CD4-positive, alpha-beta T cell treated with Interferon alpha-2 for 1 hour (primary cell): ENCODE measurements around the gene PGA4.
"Not testable (repeated sequence)": the region's sequence is repeated elsewhere in the genome, so short reads cannot be mapped to it uniquely, and the experiment has no call there.

Experiments
- DNase-seq, 2 donors: peaks; one replicate each; pipeline ENCODE4 v3.0.0-alpha.2; 2020 to 2022

PGA4 gene

DNA sequence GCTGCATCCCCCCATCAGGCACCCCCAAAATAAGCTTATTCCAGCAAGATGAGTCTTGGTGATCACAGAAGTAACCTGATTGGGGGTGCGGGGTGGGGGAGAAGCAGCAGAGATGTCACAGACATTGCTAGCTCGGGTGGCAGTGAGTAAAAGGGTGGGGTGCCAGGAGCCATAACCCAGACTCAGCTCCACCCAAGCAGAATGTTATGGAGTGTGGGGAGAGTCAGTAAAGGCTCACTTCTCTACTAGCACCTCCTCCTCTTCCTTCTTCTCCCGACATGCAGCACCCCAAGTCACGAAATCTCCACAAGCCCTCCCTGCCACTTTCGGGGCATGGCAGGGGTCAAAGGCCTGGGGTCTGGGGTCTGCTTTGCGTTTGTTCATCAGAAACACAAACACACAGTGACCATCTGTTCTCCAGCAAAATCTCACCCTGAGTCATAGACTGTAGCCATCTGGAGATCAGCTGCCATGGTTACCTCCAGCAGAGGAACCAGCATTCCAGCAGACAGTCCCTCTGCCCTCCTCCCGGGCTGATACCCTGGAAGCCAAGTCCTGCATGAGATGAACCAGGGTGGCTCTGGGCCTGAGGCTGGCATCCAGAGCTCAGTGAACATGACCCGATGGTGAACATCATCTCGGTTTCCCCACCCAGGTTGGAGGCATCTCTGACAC, 14.4 kb upstream of the PGA4 start:
- DNase-seq: not testable (repeated sequence)

DNA sequence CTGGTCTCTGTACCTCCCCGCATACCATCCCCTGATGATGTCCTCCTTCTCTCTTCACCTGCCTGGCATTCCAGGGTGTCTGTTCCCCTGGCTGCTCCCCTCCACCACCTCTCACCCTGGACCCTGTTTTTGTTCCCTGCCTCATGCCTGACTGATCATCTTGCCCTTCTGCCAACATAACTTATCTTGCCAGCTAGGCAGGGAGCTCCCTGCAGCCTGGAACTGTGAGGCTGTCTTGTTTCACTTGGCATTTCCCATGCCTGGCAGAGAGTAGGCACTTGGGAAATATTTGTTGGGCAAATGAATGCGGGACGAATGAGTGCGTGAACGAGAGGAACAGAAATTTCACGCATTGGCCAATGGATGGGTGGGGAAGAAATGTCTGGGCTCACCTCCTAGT, 11.5 kb upstream of the PGA4 start:
- DNase-seq: not testable (repeated sequence)

- not testable (repeated sequence) for DNase-seq
These were observed 10.7 kb upstream of the PGA4 start for GRCh38 chr11:61211327-61211952.

GRCh38 chr11:61212202-61212601, 9.9 kb upstream of the PGA4 start:
- not testable (repeated sequence) for DNase-seq

DNA sequence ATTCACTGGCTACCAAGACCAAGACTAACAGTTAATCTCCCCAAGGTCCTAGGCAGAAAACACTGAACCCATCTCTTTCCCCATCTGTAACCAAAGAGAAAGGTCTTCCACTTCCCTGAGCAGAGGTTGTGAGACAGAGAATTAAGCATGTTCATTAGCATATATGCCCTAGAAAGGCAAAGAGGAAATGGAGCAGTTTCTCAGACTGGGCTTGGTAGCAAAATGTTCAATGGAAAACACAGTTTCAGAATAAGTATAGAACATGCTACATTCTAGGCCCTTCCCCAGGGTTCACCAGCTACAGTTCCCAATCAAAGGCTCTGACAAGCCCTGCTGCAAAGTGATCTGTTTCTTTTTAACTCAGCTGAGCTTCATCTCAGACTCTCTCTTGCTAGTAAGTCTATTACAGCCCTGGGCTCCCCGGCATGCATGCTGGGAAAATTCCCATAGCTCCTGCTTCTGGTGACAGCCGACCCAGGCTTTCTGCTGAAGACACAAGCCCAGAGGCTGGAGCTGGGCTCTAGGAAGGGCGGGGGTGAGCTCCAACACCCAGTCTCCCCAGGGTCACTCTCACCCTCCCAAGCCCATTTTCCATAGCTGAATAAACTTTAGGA, 8.3 kb upstream of the PGA4 start:
- DNase-seq: not testable (repeated sequence)

DNA sequence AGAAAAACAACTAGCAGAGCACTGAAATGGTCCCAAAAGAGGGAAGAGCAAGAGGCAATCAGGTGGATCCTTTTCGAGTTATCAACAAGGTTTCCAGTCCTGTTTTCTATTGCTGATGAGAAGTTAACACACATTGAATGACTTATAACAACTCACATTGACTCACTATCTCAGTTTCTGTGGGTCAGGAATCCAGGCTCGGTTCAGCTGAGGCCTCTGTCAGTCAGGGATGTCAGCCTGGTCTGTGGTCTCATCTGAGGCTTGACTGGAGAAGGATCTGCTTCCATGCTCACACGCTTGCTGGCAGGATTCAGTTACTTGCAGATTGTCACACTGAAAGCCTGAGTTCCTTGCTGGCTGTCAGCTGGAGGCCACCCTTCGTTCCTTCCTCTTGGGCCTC, 3.8 kb upstream of the PGA4 start:
- not testable (repeated sequence) for DNase-seq

GRCh38 chr11:61219016-61219415, 3.1 kb upstream of the PGA4 start:
- DNase-seq: not testable (repeated sequence)

DNA sequence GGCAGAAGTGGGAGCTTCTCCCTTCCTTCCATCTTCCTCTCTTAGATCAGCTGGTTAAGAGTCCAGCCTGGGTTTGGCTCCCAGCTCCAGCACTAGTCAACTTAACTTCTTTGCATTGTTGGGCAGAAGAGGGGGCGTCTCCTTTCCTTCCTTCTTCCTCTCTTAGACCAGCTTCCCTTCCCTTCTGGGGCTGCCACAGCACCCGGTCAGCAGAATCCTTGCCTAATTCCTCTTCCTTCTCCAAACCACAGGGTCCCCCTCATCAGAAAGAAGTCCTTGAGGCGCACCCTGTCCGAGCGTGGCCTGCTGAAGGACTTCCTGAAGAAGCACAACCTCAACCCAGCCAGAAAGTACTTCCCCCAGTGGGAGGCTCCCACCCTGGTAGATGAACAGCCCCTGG, 545 bp downstream of the PGA4 start:
- not testable (repeated sequence) for DNase-seq

GRCh38 chr11:61226457-61227137, 4.5 kb downstream of the PGA4 start:
- not testable (repeated sequence) for DNase-seq

DNA sequence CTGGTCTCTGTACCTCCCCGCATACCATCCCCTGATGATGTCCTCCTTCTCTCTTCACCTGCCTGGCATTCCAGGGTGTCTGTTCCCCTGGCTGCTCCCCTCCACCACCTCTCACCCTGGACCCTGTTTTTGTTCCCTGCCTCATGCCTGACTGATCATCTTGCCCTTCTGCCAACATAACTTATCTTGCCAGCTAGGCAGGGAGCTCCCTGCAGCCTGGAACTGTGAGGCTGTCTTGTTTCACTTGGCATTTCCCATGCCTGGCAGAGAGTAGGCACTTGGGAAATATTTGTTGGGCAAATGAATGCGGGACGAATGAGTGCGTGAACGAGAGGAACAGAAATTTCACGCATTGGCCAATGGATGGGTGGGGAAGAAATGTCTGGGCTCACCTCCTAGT, 7.3 kb downstream of the PGA4 start:
- DNase-seq: not testable (repeated sequence)

DNA sequence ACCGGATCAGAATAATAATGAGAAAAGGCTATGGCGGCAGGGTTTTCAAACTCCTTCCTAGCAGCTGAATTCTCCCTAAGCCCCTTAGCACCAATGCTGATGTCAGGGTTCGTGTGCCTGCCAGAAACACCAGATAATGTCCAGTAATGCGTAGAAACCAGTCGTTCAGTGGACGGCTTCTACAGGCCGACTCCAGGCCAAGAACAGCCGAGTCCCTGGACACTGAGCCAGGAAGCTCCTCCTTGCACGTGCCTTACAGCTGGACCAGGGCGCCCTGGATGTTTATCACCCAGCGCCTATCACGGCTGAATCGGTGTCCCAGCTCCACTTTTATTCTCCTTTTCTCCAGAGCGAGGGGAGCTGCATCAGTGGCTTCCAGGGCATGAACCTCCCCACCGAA, 8.9 kb downstream of the PGA4 start:
- not testable (repeated sequence) for DNase-seq

DNA sequence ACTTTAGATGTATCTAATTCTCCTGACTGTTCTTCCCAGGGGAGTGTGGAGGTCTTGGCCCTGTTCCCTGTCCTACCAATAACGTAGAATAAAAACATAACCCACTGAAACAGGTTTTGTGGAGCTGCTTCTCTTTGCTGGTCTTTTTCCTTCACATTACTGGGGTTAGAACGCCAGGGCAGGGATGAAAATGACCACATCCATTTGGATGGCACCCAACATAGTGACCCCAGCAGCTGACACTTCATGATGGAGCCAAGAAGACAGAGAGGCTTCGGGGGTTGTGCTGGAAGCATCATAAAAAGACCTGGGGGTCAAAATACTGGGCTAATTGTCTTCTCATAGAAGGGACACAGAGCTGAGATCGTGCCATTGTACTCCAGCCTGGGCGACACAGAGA, 9.4 kb downstream of the PGA4 start:
- DNase-seq: not testable (repeated sequence)

- DNase-seq: not testable (repeated sequence)
These were observed 10.5 kb downstream of the PGA4 start for GRCh38 chr11:61232548-61233145.

DNA sequence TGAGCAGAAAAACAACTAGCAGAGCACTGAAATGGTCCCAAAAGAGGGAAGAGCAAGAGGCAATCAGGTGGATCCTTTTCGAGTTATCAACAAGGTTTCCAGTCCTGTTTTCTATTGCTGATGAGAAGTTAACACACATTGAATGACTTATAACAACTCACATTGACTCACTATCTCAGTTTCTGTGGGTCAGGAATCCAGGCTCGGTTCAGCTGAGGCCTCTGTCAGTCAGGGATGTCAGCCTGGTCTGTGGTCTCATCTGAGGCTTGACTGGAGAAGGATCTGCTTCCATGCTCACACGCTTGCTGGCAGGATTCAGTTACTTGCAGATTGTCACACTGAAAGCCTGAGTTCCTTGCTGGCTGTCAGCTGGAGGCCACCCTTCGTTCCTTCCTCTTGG, 15.0 kb downstream of the PGA4 start:
- DNase-seq: not testable (repeated sequence)

DNA sequence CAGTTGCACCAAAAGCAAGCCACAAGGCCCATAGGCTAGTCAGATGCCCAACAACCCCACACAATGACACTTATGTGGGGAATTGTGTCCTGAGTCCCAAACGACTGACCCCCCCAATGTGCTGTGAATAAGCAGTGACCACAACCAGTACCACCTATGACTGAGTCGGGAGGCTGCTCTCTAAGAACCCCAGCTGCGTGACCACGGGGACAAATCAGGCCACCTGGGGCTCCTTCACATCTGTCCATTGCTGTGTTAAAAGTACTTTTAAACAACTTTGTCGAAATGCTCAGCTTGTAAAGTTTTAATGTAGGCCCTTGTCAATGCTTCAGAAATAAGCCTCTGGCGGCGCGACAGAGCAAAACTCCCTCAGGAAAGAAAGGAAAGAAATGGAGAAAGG, 18.1 kb downstream of the PGA4 start:
- DNase-seq: not testable (repeated sequence)

DNA sequence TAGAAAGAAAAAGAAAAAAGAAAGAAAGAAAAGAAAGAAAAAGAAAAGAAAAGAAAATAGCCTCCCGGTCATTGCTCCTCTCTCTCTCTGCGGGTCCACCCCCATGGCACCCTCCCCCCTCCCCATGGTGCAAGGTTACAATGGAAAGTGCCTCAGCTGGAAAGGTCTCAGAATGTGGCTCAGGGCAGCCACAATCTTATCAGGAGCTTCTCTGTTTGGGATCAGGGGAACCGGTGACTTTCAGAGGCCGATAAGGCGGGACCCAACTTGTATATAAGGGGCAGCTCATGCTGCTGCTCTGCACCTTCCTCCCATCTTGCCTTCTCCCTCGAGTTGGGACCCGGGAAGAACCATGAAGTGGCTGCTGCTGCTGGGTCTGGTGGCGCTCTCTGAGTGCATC, 18.7 kb downstream of the PGA4 start, which contains the start of gene PGA5:
PGA5 (plus strand) TSS at position 301 of the 400 bp plus-strand sequence; CDS start at position 353, 52 bp downstream.
- not testable (repeated sequence) for DNase-seq

- not testable (repeated sequence) for DNase-seq
These were observed 19.4 kb downstream of the PGA4 start for GRCh38 chr11:61241526-61241925.

GRCh38 chr11:61245284-61245964, 23.3 kb downstream of the PGA4 start:
- DNase-seq: not testable (repeated sequence)

GRCh38 chr11:61248071-61248470, 25.9 kb downstream of the PGA4 start:
- not testable (repeated sequence) for DNase-seq

- not testable (repeated sequence) for DNase-seq
These were observed 27.1 kb downstream of the PGA4 start for GRCh38 chr11:61249201-61249600.

DNA sequence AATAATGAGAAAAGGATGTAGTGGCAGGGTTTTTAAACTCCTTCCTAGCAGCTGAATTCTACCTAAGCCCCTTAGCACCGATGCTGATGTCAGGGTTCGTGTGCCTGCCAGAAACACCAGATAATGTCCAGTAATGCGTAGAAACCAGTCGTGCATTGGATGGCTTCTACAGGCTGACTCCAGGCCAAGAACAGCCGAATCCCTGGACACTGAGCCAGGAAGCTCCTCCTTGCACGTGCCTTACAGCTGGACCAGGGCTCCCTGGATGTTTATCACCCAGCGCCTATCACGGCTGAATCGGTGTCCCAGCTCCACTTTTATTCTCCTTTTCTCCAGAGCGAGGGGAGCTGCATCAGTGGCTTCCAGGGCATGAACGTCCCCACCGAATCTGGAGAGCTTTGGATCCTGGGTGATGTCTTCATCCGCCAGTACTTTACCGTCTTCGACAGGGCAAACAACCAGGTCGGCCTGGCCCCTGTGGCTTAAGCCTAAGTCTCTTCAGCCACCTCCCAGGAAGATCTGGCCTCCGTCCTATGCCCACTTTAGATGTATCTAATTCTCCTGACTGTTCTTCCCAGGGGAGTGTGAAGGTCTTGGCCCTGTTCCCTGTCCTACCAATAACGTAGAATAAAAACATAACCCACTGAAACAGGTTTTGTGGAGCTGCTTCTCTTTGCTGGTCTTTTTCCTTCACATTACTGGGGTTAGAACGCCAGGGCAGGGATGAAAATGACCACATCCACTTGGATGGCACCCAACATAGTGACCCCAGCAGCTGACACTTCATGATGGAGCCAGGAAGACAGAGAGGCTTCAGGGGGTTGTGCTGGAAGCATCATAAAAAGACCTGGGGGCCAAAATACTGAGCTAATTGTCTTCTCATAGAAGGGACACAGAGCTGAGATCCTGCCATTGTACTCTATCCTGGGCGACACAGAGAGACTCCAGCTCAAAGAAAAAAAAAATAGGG, 28.9 kb downstream of the PGA4 start:
- not testable (repeated sequence) for DNase-seq
